Trophoblast cell (in vitro differentiated cells and primary cell): ENCODE results near the gene PREP.

Source experiments
- DNase-seq, 2 donors: peaks; one replicate each; pipeline ENCODE4 v3.0.0-alpha.2; 2016
- H2AFZ ChIP-seq: 2 replicates; pipeline ENCODE4 v1.6.1; 2013; ENCODE audit warnings: low read length, moderate library complexity, mild to moderate bottlenecking; ENCODE audit not compliant: insufficient read depth, poor library complexity
- H2AK5ac ChIP-seq: 2 replicates; pipeline ENCODE4 v1.6.1; 2013; ENCODE audit warnings: mild to moderate bottlenecking, low read length
- H2BK120ac ChIP-seq: 2 replicates; pipeline ENCODE4 v1.6.1; 2013; ENCODE audit warnings: low read length, mild to moderate bottlenecking, moderate library complexity; ENCODE audit not compliant: insufficient read depth, poor library complexity
- H2BK12ac ChIP-seq: 2 replicates; pipeline ENCODE4 v1.6.1; 2013; ENCODE audit warnings: mild to moderate bottlenecking, low read length, moderate library complexity
- H2BK5ac ChIP-seq: 2 replicates; pipeline ENCODE4 v1.6.1; 2013; ENCODE audit warnings: low read length, low read depth, moderate library complexity, mild to moderate bottlenecking; ENCODE audit not compliant: poor library complexity
- H3K14ac ChIP-seq: 2 replicates; pipeline ENCODE4 v1.6.1; 2013; ENCODE audit warnings: mild to moderate bottlenecking, low read length
- H3K18ac ChIP-seq: 2 replicates; pipeline ENCODE4 v1.6.1; 2013; ENCODE audit warnings: mild to moderate bottlenecking, low read length
- H3K23ac ChIP-seq: 2 replicates; pipeline ENCODE4 v1.6.1; 2013; ENCODE audit warnings: low read length
- H3K27ac ChIP-seq: 2 replicates; pipeline ENCODE4 v1.5.1; 2013; ENCODE audit warnings: low read depth, mild to moderate bottlenecking, inconsistent platforms, low read length, moderate library complexity
- H3K27me3 ChIP-seq: 2 replicates; pipeline ENCODE4 v1.6.1; 2013; ENCODE audit warnings: inconsistent platforms, mild to moderate bottlenecking, low read length, moderate library complexity; ENCODE audit not compliant: insufficient read depth
- H3K36me3 ChIP-seq, 2 experiments: 1 replicate in 1 of 2; 2 replicates in 1 of 2; pipeline ENCODE4 v1.6.1; 2013; ENCODE audit warnings: low read length in 2 of 2, mild to moderate bottlenecking in 2 of 2, moderate library complexity in 1 of 2; ENCODE audit not compliant: insufficient read depth in 2 of 2, control insufficient read depth in 1 of 2
- H3K4ac ChIP-seq: 2 replicates; pipeline ENCODE4 v1.6.1; 2013; ENCODE audit warnings: low read depth, mild to moderate bottlenecking, low read length, moderate library complexity
- H3K4me1 ChIP-seq, 2 experiments: 1 replicate in 1 of 2; 2 replicates in 1 of 2; pipeline ENCODE4 v1.6.1; 2013; ENCODE audit warnings: low read length in 2 of 2, mild to moderate bottlenecking in 2 of 2, moderate library complexity in 1 of 2; ENCODE audit not compliant: insufficient read depth in 2 of 2, control insufficient read depth in 1 of 2
- H3K4me2 ChIP-seq: 2 replicates; pipeline ENCODE4 v1.6.1; 2013; ENCODE audit warnings: inconsistent platforms, mild to moderate bottlenecking, low read length, moderate library complexity
- H3K4me3 ChIP-seq: 2 replicates; pipeline ENCODE4 v1.5.1; 2013; ENCODE audit warnings: mild to moderate bottlenecking, low read depth, low read length, inconsistent platforms
- H3K79me1 ChIP-seq: one replicate; pipeline ENCODE4 v1.6.1; 2013; ENCODE audit warnings: low read length
- H3K79me2 ChIP-seq: 2 replicates; pipeline ENCODE4 v1.6.1; 2013; ENCODE audit warnings: low read length, mild to moderate bottlenecking; ENCODE audit not compliant: control insufficient read depth, insufficient read depth, poor library complexity
- H3K9ac ChIP-seq: 2 replicates; pipeline ENCODE4 v1.6.1; 2013; ENCODE audit warnings: mild to moderate bottlenecking, low read length
- H3K9me3 ChIP-seq: 2 replicates; pipeline ENCODE4 v1.6.1; 2013; ENCODE audit warnings: low read depth, mild to moderate bottlenecking, control low read depth, inconsistent platforms, low read length; ENCODE audit not compliant: insufficient read depth
- H4K12ac ChIP-seq: 2 replicates; pipeline ENCODE4 v1.6.1; 2013; ENCODE audit warnings: low read depth, mild to moderate bottlenecking, low read length, moderate library complexity
- H4K8ac ChIP-seq: 2 replicates; pipeline ENCODE4 v1.6.1; 2013; ENCODE audit warnings: low read depth, mild to moderate bottlenecking, low read length, moderate library complexity
- H4K91ac ChIP-seq: one replicate; pipeline ENCODE4 v1.6.1; 2013; ENCODE audit warnings: low read depth, mild to moderate bottlenecking, low read length, moderate library complexity
- WGBS: extraction: QIAGEN DNeasy Blood & Tissue Kit; methylation state at CpG from one replicate; pipeline ENCODE4 v1.1.7; 2013; ENCODE audit warnings: missing lambda C conversion rate; ENCODE audit not compliant: insufficient read length, insufficient coverage; ENCODE audit errors: extremely low coverage; 5-methylcytosine and 5-hydroxymethylcytosine counted together

Gene PREP

GRCh38 chr6:105302617-105303128 is 100.2 kb downstream of the PREP start:
- WGBS, result no CpG with 5 or more reads among the region's 16 CpGs
- no peak overlapping the region for H3K4me3 ChIP-seq
- H3K18ac ChIP-seq, result no peak overlapping the region
- H2AFZ ChIP-seq, result no peak overlapping the region
- H3K4ac ChIP-seq, result no peak overlapping the region
- no peak overlapping the region for H4K91ac ChIP-seq
- no peak overlapping the region for H2BK5ac ChIP-seq
- no peaks in the 10 kb centered on the region for H3K9me3 ChIP-seq
- H4K8ac ChIP-seq, result no peak overlapping the region
- H2BK120ac ChIP-seq, result no peak overlapping the region
- no peaks in the 10 kb centered on the region for H3K79me1 ChIP-seq
- no peak overlapping the region for H2BK12ac ChIP-seq
- no peak overlapping the region for H2AK5ac ChIP-seq
- peaks cover 5 to 12% of the 10 kb centered on the region in 2 experiments for H3K36me3 ChIP-seq
- H3K9ac ChIP-seq, result no peak overlapping the region
- H3K4me2 ChIP-seq, result no peak overlapping the region
- H4K12ac ChIP-seq, result no peak overlapping the region
- H3K4me1 ChIP-seq, result peaks cover 3 to 5% of the 10 kb centered on the region in 2 experiments
- no peak overlapping the region for H3K27ac ChIP-seq
- no peak for DNase-seq
- H3K23ac ChIP-seq, result no peak overlapping the region
- no peaks in the 10 kb centered on the region for H3K79me2 ChIP-seq
- H3K14ac ChIP-seq, result no peak overlapping the region
- H3K27me3 ChIP-seq, result no peaks in the 10 kb centered on the region

- Histone ChIP-seq H4K8ac (no peak overlapping the region), H3K9me3 (no peaks in the 10 kb centered on the region), H2AK5ac (no peak overlapping the region), H3K9ac (no peak overlapping the region), H3K18ac (no peak overlapping the region), H3K4me3 (no peak overlapping the region), H3K36me3 (peaks cover 5 to 12% of the 10 kb centered on the region in 2 experiments), H2BK120ac (no peak overlapping the region), H3K27ac (no peak overlapping the region), H2BK12ac (no peak overlapping the region), H4K91ac (no peak overlapping the region), H3K4me2 (no peak overlapping the region), H4K12ac (no peak overlapping the region), H2BK5ac (no peak overlapping the region), H2AFZ (no peak overlapping the region), H3K14ac (no peak overlapping the region), H3K23ac (no peak overlapping the region), H3K79me1 (no peaks in the 10 kb centered on the region), H3K79me2 (no peaks in the 10 kb centered on the region), H3K4ac (no peak overlapping the region), H3K4me1 (peaks cover 3 to 5% of the 10 kb centered on the region in 2 experiments), H3K27me3 (no peaks in the 10 kb centered on the region)
- no peak for DNase-seq
- WGBS, result no CpG with 5 or more reads among the region's 18 CpGs
Measured at GRCh38 chr6:105301756-105302616, 100.9 kb downstream of the PREP start.

DNA sequence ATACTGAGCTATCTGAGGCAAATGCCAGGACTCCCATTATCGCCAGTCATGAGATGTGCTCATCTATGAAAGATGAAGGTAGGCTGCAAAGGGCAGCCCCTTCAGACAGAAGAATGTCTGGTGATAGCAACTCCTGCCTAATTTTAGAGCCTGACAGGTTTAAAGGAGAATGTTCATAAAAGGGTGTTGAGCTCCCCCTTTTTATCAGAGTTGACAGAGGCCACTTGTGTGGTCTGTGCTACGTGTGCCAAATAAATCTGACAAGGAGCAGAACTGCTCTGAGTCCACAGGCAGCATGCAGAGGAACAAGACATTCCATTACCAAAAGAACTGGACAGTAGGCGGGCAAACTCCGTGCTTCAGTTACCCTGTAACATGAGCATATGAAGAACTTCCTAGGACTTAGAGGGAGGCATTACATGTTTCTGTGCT is 101.8 kb downstream of the PREP start:
- no peaks in the 10 kb centered on the region for H3K79me1 ChIP-seq
- H3K27ac ChIP-seq, result peak overlapping the region; percentile 30

DNA sequence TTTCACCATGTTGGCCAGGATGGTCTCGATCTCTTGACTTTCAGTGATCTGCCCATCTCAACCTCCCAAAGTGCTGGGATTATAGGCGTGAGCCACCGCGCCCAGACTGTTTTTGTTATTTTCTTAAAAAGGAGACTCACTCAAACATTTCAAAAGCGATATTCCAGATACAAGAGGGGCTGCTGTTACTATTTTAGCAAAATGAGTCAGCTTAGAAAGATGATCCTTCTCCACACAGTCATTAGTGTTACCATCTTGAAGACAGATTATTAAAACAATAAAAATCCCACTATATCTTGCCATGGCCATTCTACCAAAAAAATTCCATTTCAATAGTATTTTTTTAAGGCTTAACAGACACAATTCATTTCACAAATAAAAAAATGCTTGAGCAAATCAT is 102.8 kb downstream of the PREP start:
- H3K4me3 ChIP-seq, result no peak overlapping the region
- no peak overlapping the region for H3K14ac ChIP-seq
- no peak overlapping the region for H4K12ac ChIP-seq
- H3K23ac ChIP-seq, result no peak overlapping the region
- no peak overlapping the region for H4K91ac ChIP-seq
- H3K4me2 ChIP-seq, result no peak overlapping the region
- H4K8ac ChIP-seq, result no peak overlapping the region
- H3K4ac ChIP-seq, result no peak overlapping the region
- H3K36me3 ChIP-seq, result peaks cover 5 to 11% of the 10 kb centered on the region in 2 experiments
- H3K9ac ChIP-seq, result no peak overlapping the region
- H2AFZ ChIP-seq, result no peak overlapping the region
- H3K79me1 ChIP-seq, result no peaks in the 10 kb centered on the region
- no peak overlapping the region for H3K18ac ChIP-seq
- H3K4me1 ChIP-seq, result peaks cover 3 to 5% of the 10 kb centered on the region in 2 experiments
- H3K27me3 ChIP-seq, result no peaks in the 10 kb centered on the region
- no peaks in the 10 kb centered on the region for H3K79me2 ChIP-seq
- no peak overlapping the region for H2BK120ac ChIP-seq
- no peak overlapping the region for H2AK5ac ChIP-seq
- no peak overlapping the region for H2BK12ac ChIP-seq
- H3K27ac ChIP-seq, result no peak overlapping the region
- no CpG with 5 or more reads among the region's 5 CpGs for WGBS
- no peaks in the 10 kb centered on the region for H3K9me3 ChIP-seq
- no peak overlapping the region for H2BK5ac ChIP-seq
- DNase-seq, result no peak

More for the DNA sequence above, 101.8 kb downstream of the PREP start:
- Histone ChIP-seq H3K4me3 (no peak overlapping the region), H3K79me2 (no peaks in the 10 kb centered on the region), H3K4me2 (no peak overlapping the region), H4K8ac (no peak overlapping the region), H3K9ac (no peak overlapping the region), H3K27me3 (no peaks in the 10 kb centered on the region), H2AFZ (no peak overlapping the region), H4K91ac (no peak overlapping the region), H2BK5ac (no peak overlapping the region), H4K12ac (no peak overlapping the region), H3K9me3 (no peaks in the 10 kb centered on the region), H3K18ac (no peak overlapping the region), H2BK12ac (no peak overlapping the region), H3K14ac (no peak overlapping the region), H3K36me3 (peaks cover 5 to 11% of the 10 kb centered on the region in 2 experiments), H2BK120ac (no peak overlapping the region), H3K4me1 (peaks cover 3 to 5% of the 10 kb centered on the region in 2 experiments), H2AK5ac (no peak overlapping the region), H3K4ac (no peak overlapping the region), H3K23ac (no peak overlapping the region)
- WGBS, result no CpG with 5 or more reads among the region's 4 CpGs
- DNase-seq, result no peak
